CD4-positive, alpha-beta memory T cell (primary cell): ENCODE results near the gene TSPO2. TPM values are rescaled to one million over a fixed set of nuclear protein-coding genes. Genes with fewer than 3 reads are reported as not detected.

ENCODE experiments used
- CTCF ChIA-PET: fragments of 350-600 bp; sonication (Branson Sonifier 250); formaldehyde crosslinking; loops from one replicate; lab custom pipeline; 2021; ENCODE audit warnings: inconsistent platforms; ENCODE audit not compliant: partially characterized antibody; lab: Charles Lee
- POLR2A ChIA-PET: fragments of 350-600 bp; sonication (Branson Sonifier 250); formaldehyde crosslinking; loops from one replicate; lab custom pipeline; 2021; ENCODE audit not compliant: partially characterized antibody; lab: Charles Lee
- DNase-seq, 5 donors: peaks; one replicate each; pipeline versions ENCODE4 v3.0.0 to v3.0.0-alpha.2; 2020 to 2022; ENCODE audit warnings: mixed read lengths in 1 of 5
- H3K27ac ChIP-seq: one replicate; pipeline ENCODE4 v1.7.0; 2013; ENCODE audit warnings: low read depth, low read length
- H3K27me3 ChIP-seq: 2 replicates; pipeline ENCODE4 v1.7.0; 2013; ENCODE audit warnings: mild to moderate bottlenecking, low read length, moderate library complexity; ENCODE audit not compliant: insufficient read depth
- H3K36me3 ChIP-seq: 2 replicates; pipeline ENCODE4 v1.7.0; 2013; ENCODE audit warnings: mild to moderate bottlenecking, low read length, moderate library complexity; ENCODE audit not compliant: insufficient read depth
- H3K4me1 ChIP-seq: 2 replicates; pipeline ENCODE4 v1.7.0; 2013; ENCODE audit warnings: mild to moderate bottlenecking, low read length, moderate library complexity; ENCODE audit not compliant: insufficient read depth
- H3K4me3 ChIP-seq, 2 donors: one replicate each; pipeline ENCODE4 v1.7.0; 2013; ENCODE audit warnings: low read length in 2 of 2, mild to moderate bottlenecking in 1 of 2
- H3K9me3 ChIP-seq, 2 donors: one replicate each; pipeline ENCODE4 v1.7.0; 2013; ENCODE audit warnings: low read length in 2 of 2, control low read depth in 1 of 2; ENCODE audit not compliant: control insufficient read depth in 1 of 2
- H3K27ac Mint-ChIP-seq, 7 donors: one replicate each; pipeline ENCODE4 v1.8.0; 2020 to 2021; ENCODE audit warnings: mixed read lengths in 7 of 7, mild to moderate bottlenecking in 6 of 7, inconsistent platforms in 3 of 7, moderate library complexity in 3 of 7
- H3K27me3 Mint-ChIP-seq, 2 donors: one replicate each; pipeline ENCODE4 v1.8.0; 2020 to 2021; ENCODE audit warnings: mixed read lengths in 2 of 2
- H3K36me3 Mint-ChIP-seq, 2 donors: one replicate each; pipeline ENCODE4 v1.8.0; 2020 to 2021; ENCODE audit warnings: mixed read lengths in 2 of 2, inconsistent platforms in 1 of 2, mild to moderate bottlenecking in 1 of 2
- H3K4me1 Mint-ChIP-seq, 4 donors: one replicate each; pipeline ENCODE4 v1.8.0; 2020 to 2021; ENCODE audit warnings: mixed read lengths in 4 of 4, mild to moderate bottlenecking in 1 of 4
- H3K4me3 Mint-ChIP-seq, 8 donors: one replicate each; pipeline ENCODE4 v1.8.0; 2020 to 2021; ENCODE audit warnings: mixed read lengths in 8 of 8, mild to moderate bottlenecking in 7 of 8, moderate library complexity in 6 of 8, inconsistent platforms in 3 of 8
- H3K9me3 Mint-ChIP-seq, 8 donors: one replicate each; pipeline ENCODE4 v1.8.0; 2020 to 2021; ENCODE audit warnings: mixed read lengths in 8 of 8, mild to moderate bottlenecking in 5 of 8, inconsistent platforms in 3 of 8, moderate library complexity in 1 of 8
- intact Hi-C: fragments of 100-400 bp; cut with micrococcal nuclease; formaldehyde crosslinking; loops from one replicate; pipeline ENCODE4 v1.15.1; 2023
- polyA plus RNA-seq, 2 donors: library from polyadenylated mRNA; unstranded; fragments of 300-500 nt; fragmentation: Illumina TruSeq; gene quantifications; one replicate each; pipeline ENCODE4 v1.2.3, GENCODE V29; 2021
- total RNA-seq, 2 experiments: library from RNA; stranded (reverse); gene quantifications; one replicate each; pipeline ENCODE4 v1.2.3, GENCODE V29; 2021

The TSPO2 gene
- total and polyA plus RNA-seq, 4 experiments from 2014 or later = not detected

GRCh38 chr6:41078101-41078500, 35.8 kb downstream of the TSPO2 start:
- Mint-ChIP-seq H3K27me3 (no peaks in the 10 kb centered on the region), H3K36me3 (peaks cover 24 to 50% of the 10 kb centered on the region in 2 donors), H3K4me1 (peaks cover 53 to 87% (median 70%) of the 10 kb centered on the region in 4 donors), H3K4me3 (no peak overlapping the region), H3K27ac (peak overlapping the region in 5 of 7 donors; percentile 45 to 80 (median 75)), H3K9me3 (no peaks in the 10 kb centered on the region)
- intact Hi-C loops = no loop called here
- H3K4me1 ChIP-seq = peaks cover 72% of the 10 kb centered on the region
- no peak overlapping the region for H3K4me3 ChIP-seq
- ChIA-PET CTCF (interaction anchor here (1.8 kb wide), 1 partner anchor 104 kb away, joined by 5 read pairs; no protein-coding TSS in a partner anchor), POLR2A (no interaction called here)
- H3K9me3 ChIP-seq = no peaks in the 10 kb centered on the region
- no peak for DNase-seq
- H3K36me3 ChIP-seq = peaks cover 10% of the 10 kb centered on the region
- H3K27ac ChIP-seq = no peak overlapping the region
- H3K27me3 ChIP-seq = no peaks in the 10 kb centered on the region

- peaks cover 31 to 56% of the 10 kb centered on the region in 2 donors for H3K36me3 Mint-ChIP-seq
- peak overlapping the region in 2 of 8 donors; percentile 29 to 53 for H3K4me3 Mint-ChIP-seq
- no peaks in the 10 kb centered on the region for H3K27me3 Mint-ChIP-seq
- H3K4me1 Mint-ChIP-seq = peaks cover 54 to 92% (median 75%) of the 10 kb centered on the region in 4 donors
- Histone ChIP-seq H3K36me3 (peaks cover 14% of the 10 kb centered on the region), H3K9me3 (no peaks in the 10 kb centered on the region), H3K27ac (peak overlapping the region; percentile 17), H3K4me3 (no peak overlapping the region), H3K4me1 (peaks cover 75% of the 10 kb centered on the region), H3K27me3 (no peaks in the 10 kb centered on the region)
- DNase-seq = no peak
- CTCF ChIA-PET = interaction anchor here (1.1 to 1.8 kb wide), 2 partner anchors 51 to 103 kb away, joined by 3 to 5 read pairs; no protein-coding TSS in a partner anchor
- peak overlapping the region; percentile 43 to 91 (median 78) for H3K27ac Mint-ChIP-seq
- H3K9me3 Mint-ChIP-seq = no peaks in the 10 kb centered on the region
- POLR2A ChIA-PET = no interaction called here
- intact Hi-C loops = no loop called here
Measured at GRCh38 chr6:41079080-41079479, 36.8 kb downstream of the TSPO2 start.

GRCh38 chr6:41080621-41081020, 38.4 kb downstream of the TSPO2 start:
- intact Hi-C loops = no loop called here
- peaks cover 43 to 82% (median 61%) of the 10 kb centered on the region in 4 donors for H3K4me1 Mint-ChIP-seq
- peak overlapping the region; percentile 75 to 95 (median 91) for H3K27ac Mint-ChIP-seq
- peaks cover 25% of the 10 kb centered on the region for H3K36me3 ChIP-seq
- no peaks in the 10 kb centered on the region for H3K27me3 Mint-ChIP-seq
- no peaks in the 10 kb centered on the region for H3K27me3 ChIP-seq
- peak overlapping the region in 1 of 2 donors; percentile 17 for H3K4me3 ChIP-seq
- POLR2A ChIA-PET = interaction anchor here (0.7 to 1.1 kb wide), 2 partner anchors 8 to 11 kb away, joined by 3 to 5 read pairs; partner anchors contain the start of genes NFYA and OARD1
- H3K4me3 Mint-ChIP-seq = peak overlapping the region; percentile 28 to 90 (median 86)
- no peaks in the 10 kb centered on the region for H3K9me3 ChIP-seq
- H3K9me3 Mint-ChIP-seq = no peaks in the 10 kb centered on the region
- CTCF ChIA-PET = interaction anchor here (1.1 kb wide), 1 partner anchor 102 kb away, joined by 4 read pairs; no protein-coding TSS in a partner anchor
- peak overlapping the region; percentile 49 for H3K27ac ChIP-seq
- H3K4me1 ChIP-seq = peaks cover 66% of the 10 kb centered on the region
- peaks cover 39 to 63% of the 10 kb centered on the region in 2 donors for H3K36me3 Mint-ChIP-seq
- peak in 4 of 5 donors; percentile 18 to 37 (median 28) for DNase-seq

- peaks cover 53 to 81% of the 10 kb centered on the region in 2 donors for H3K36me3 Mint-ChIP-seq
- H3K4me3 Mint-ChIP-seq = peak overlapping the region in 1 of 8 donors; percentile 21
- intact Hi-C loops = no loop called here
- Histone ChIP-seq H3K4me1 (peaks cover 52% of the 10 kb centered on the region), H3K9me3 (no peaks in the 10 kb centered on the region), H3K27me3 (no peaks in the 10 kb centered on the region), H3K27ac (no peak overlapping the region), H3K36me3 (peaks cover 30% of the 10 kb centered on the region), H3K4me3 (no peak overlapping the region)
- peaks cover 32 to 62% (median 47%) of the 10 kb centered on the region in 4 donors for H3K4me1 Mint-ChIP-seq
- H3K27me3 Mint-ChIP-seq = no peaks in the 10 kb centered on the region
- no peak for DNase-seq
- ChIA-PET CTCF (no interaction called here), POLR2A (interaction anchor here (1.8 kb wide), 1 partner anchor 10 kb away, joined by 3 read pairs; the partner anchor contains the start of genes NFYA and OARD1)
- no peaks in the 10 kb centered on the region for H3K9me3 Mint-ChIP-seq
- H3K27ac Mint-ChIP-seq = peak overlapping the region in 1 of 7 donors; percentile 31
Measured at GRCh38 chr6:41083072-41083471, 40.8 kb downstream of the TSPO2 start.

- Histone ChIP-seq H3K27ac (no peak overlapping the region), H3K9me3 (no peaks in the 10 kb centered on the region), H3K4me3 (no peak overlapping the region), H3K36me3 (peaks cover 31% of the 10 kb centered on the region), H3K4me1 (peaks cover 41% of the 10 kb centered on the region), H3K27me3 (no peaks in the 10 kb centered on the region)
- DNase-seq = no peak
- H3K4me3 Mint-ChIP-seq = no peak overlapping the region
- peaks cover 52 to 83% of the 10 kb centered on the region in 2 donors for H3K36me3 Mint-ChIP-seq
- intact Hi-C loops = no loop called here
- CTCF ChIA-PET = no interaction called here
- H3K4me1 Mint-ChIP-seq = peaks cover 28 to 44% (median 36%) of the 10 kb centered on the region in 4 donors
- no peaks in the 10 kb centered on the region for H3K9me3 Mint-ChIP-seq
- POLR2A ChIA-PET = no interaction called here
- no peaks in the 10 kb centered on the region for H3K27me3 Mint-ChIP-seq
- H3K27ac Mint-ChIP-seq = peak overlapping the region in 1 of 7 donors; percentile 25
Measured at GRCh38 chr6:41085182-41085581, 42.9 kb downstream of the TSPO2 start.

GRCh38 chr6:41088451-41088850, 46.2 kb downstream of the TSPO2 start:
- no peak overlapping the region for H3K4me3 ChIP-seq
- peaks cover 58% of the 10 kb centered on the region for H3K36me3 ChIP-seq
- no peaks in the 10 kb centered on the region for H3K27me3 ChIP-seq
- no peak overlapping the region for H3K27ac Mint-ChIP-seq
- no peaks in the 10 kb centered on the region for H3K9me3 Mint-ChIP-seq
- no peaks in the 10 kb centered on the region for H3K27me3 Mint-ChIP-seq
- peaks cover 9% of the 10 kb centered on the region for H3K4me1 ChIP-seq
- ChIA-PET CTCF (interaction anchor here (1.3 kb wide), 1 partner anchor 13 kb away, joined by 3 read pairs; no protein-coding TSS in a partner anchor), POLR2A (interaction anchor here (0.8 to 2.7 kb wide), 2 partner anchors 16 to 61 kb away, joined by 3 to 8 read pairs; partner anchors contain the start of genes NFYA and OARD1)
- H3K36me3 Mint-ChIP-seq = peaks cover 59 to 80% of the 10 kb centered on the region in 2 donors
- H3K4me1 Mint-ChIP-seq = peaks cover 9 to 15% (median 11%) of the 10 kb centered on the region in 4 donors
- no peak overlapping the region for H3K4me3 Mint-ChIP-seq
- no peak for DNase-seq
- intact Hi-C loops = no loop called here
- no peaks in the 10 kb centered on the region for H3K9me3 ChIP-seq
- H3K27ac ChIP-seq = no peak overlapping the region
